A549 (cell line): Measurements from ENCODE around the gene SLC13A5.

Experiments
- CEBPB ChIP-seq, 2 experiments: fragments of >200 bp in 1 of 2; sonication (Bioruptor Twin) in 1 of 2; formaldehyde crosslinking in 1 of 2; IDR thresholded peaks; 2 replicates each; pipeline ENCODE4 v1.6.1; 2012 to 2016
- FOSL2 ChIP-seq, 2 experiments: fragments of 450-650 bp in 1 of 2; fragments of >200 bp in 1 of 2; sonication (Bioruptor Twin) in 1 of 2; formaldehyde crosslinking; IDR thresholded peaks; 2 replicates each; pipeline versions ENCODE4 v1.5.0 to v1.6.1; 2016 to 2020; ENCODE audit warnings: mild to moderate bottlenecking in 1 of 2, moderate library complexity in 1 of 2
- JUN ChIP-seq, 2 experiments: fragments of >200 bp; sonication (Bioruptor Twin); formaldehyde crosslinking; IDR thresholded peaks; 2 replicates in 1 of 2; 3 replicates in 1 of 2; pipeline ENCODE4 v1.6.1; 2016 to 2017
- JUNB ChIP-seq: fragments of >200 bp; sonication (Bioruptor Twin); formaldehyde crosslinking; IDR thresholded peaks from 2 replicates; pipeline ENCODE4 v1.6.1; 2016
- TF ChIP-seq, protein P1 (sequence below): fragments of >200 bp; sonication (Bioruptor Twin); formaldehyde crosslinking; IDR thresholded peaks from 3 replicates; pipeline ENCODE4 v1.5.1; 2016

DNA sequence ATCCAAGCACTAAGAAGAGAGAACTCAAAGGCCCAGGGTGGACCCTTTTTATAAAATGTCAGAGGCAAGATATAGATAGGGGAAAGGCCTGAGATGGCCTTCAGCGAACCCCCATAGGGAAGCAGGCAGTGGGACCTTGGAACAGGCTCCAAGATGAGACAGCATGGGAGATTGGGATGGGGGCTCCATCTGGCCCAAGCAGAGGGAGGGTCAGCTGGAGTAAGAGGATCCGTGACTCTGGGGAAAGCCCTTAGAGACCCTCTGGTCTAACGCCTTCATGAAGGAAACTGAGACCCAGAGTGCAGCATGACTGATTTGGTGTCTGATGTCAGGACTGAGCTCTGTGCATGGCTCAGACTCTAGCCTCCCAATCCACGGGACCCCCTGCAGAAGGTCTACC lies 30.8 kb downstream of the SLC13A5 start:
- TF ChIP-seq JUN (IDR thresholded peaks at IDR 0.05) (no peak), FOSL2 (IDR thresholded peaks at IDR 0.05) (no peak), FOSL2 (CRISPR knock-in tag; IDR thresholded peaks at IDR 0.05) (no peak), CEBPB (IDR thresholded peaks at IDR 0.05) (no peak), JUNB (no peak)
- TF ChIP-seq, protein P1, sequence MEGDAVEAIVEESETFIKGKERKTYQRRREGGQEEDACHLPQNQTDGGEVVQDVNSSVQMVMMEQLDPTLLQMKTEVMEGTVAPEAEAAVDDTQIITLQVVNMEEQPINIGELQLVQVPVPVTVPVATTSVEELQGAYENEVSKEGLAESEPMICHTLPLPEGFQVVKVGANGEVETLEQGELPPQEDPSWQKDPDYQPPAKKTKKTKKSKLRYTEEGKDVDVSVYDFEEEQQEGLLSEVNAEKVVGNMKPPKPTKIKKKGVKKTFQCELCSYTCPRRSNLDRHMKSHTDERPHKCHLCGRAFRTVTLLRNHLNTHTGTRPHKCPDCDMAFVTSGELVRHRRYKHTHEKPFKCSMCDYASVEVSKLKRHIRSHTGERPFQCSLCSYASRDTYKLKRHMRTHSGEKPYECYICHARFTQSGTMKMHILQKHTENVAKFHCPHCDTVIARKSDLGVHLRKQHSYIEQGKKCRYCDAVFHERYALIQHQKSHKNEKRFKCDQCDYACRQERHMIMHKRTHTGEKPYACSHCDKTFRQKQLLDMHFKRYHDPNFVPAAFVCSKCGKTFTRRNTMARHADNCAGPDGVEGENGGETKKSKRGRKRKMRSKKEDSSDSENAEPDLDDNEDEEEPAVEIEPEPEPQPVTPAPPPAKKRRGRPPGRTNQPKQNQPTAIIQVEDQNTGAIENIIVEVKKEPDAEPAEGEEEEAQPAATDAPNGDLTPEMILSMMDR = no peak
